SK-N-SH (cell line): ENCODE results near the gene LPO. TPM values are rescaled to one million over a fixed set of nuclear protein-coding genes. Genes with fewer than 3 reads are reported as not detected.

Experiments
- CTCF ChIA-PET: fragments of 300-600, 350-600 bp; formaldehyde crosslinking; extraction: SDS; loops from one replicate; lab custom pipeline; 2021; lab: Yijun Ruan, JAX
- POLR2A ChIA-PET: fragments of 350-600 bp; sonication (Branson Sonifier 250); formaldehyde crosslinking; extraction: SDS; loops from one replicate; lab custom pipeline; 2020; ENCODE audit warnings: antibody characterized with exemption, inconsistent platforms; lab: Yijun Ruan, JAX
- DNase-seq: peaks from one replicate; pipeline ENCODE4 v3.0.0; 2012
- H2AFZ ChIP-seq: fragments of 200-600 bp; sonication (generic); 2 replicates; pipeline ENCODE4 v1.8.1; 2016; ENCODE audit warnings: antibody characterized with exemption, mild to moderate bottlenecking, low read depth
- H3F3A ChIP-seq: fragments of 200-600 bp; sonication (generic); replicated peaks from 2 replicates; pipeline ENCODE3; 2016; ENCODE audit warnings: antibody characterized with exemption, mild to moderate bottlenecking; ENCODE audit not compliant: insufficient read depth
- H3K27ac ChIP-seq, 2 experiments: fragments of 200-500 bp in 1 of 2; fragments of 200-600 bp in 1 of 2; sonication (Bioruptor generic) in 1 of 2; sonication (generic), shearing (Covaris generic) in 1 of 2; 2 replicates each; pipeline versions ENCODE4 v1.5.1 to v1.6.1; 2014 to 2016; ENCODE audit warnings: low read depth in 2 of 2, inconsistent platforms in 1 of 2, low read length in 1 of 2, mild to moderate bottlenecking in 1 of 2, mixed read lengths in 1 of 2
- H3K27me3 ChIP-seq: fragments of 200-600 bp; sonication (generic), shearing (Covaris generic); 2 replicates; pipeline ENCODE4 v1.6.1; 2016; ENCODE audit warnings: mixed run types; ENCODE audit not compliant: insufficient read depth
- H3K36me3 ChIP-seq, 2 experiments: fragments of 200-500 bp in 1 of 2; fragments of 200-600 bp in 1 of 2; sonication (Bioruptor generic) in 1 of 2; sonication (generic) in 1 of 2; replicated peaks in 1 of 2; 2 replicates each; pipeline versions ENCODE3 to v1.5.1; 2014 to 2016; ENCODE audit warnings: low read length in 1 of 2, mild to moderate bottlenecking in 1 of 2; ENCODE audit not compliant: insufficient read depth in 2 of 2, control insufficient read depth in 1 of 2
- H3K4me1 ChIP-seq, 2 experiments: fragments of 200-500 bp in 1 of 2; fragments of 200-600 bp in 1 of 2; sonication (Bioruptor generic) in 1 of 2; sonication (generic), shearing (Covaris generic) in 1 of 2; 2 replicates each; pipeline versions ENCODE4 v1.5.1 to v1.6.1; 2014 to 2016; ENCODE audit warnings: low read depth in 1 of 2, low read length in 1 of 2, mixed run types in 1 of 2; ENCODE audit not compliant: insufficient read depth in 2 of 2, control insufficient read depth in 1 of 2
- H3K4me2 ChIP-seq: fragments of 200-600 bp; sonication (generic), shearing (Covaris generic); 2 replicates; pipeline ENCODE4 v1.6.1; 2017; ENCODE audit warnings: mixed run types
- H3K4me3 ChIP-seq, 2 experiments: fragments of 200-500 bp in 1 of 2; fragments of 200-600 bp in 1 of 2; sonication (Bioruptor generic) in 1 of 2; sonication (generic), shearing (Covaris generic) in 1 of 2; 2 replicates each; pipeline versions ENCODE4 v1.5.1 to v1.8.1; 2014 to 2016; ENCODE audit warnings: low read depth in 2 of 2, inconsistent platforms in 1 of 2, low read length in 1 of 2, mild to moderate bottlenecking in 1 of 2, mixed read lengths in 1 of 2, moderate library complexity in 1 of 2
- H3K79me2 ChIP-seq: fragments of 200-600 bp; sonication (generic); 2 replicates; pipeline ENCODE4 v1.8.1; 2017; ENCODE audit warnings: mild to moderate bottlenecking; ENCODE audit not compliant: insufficient read depth
- H3K9ac ChIP-seq: fragments of 200-600 bp; sonication (generic); 2 replicates; pipeline ENCODE4 v1.6.1; 2017; ENCODE audit warnings: mixed run types
- H3K9me2 ChIP-seq: fragments of 200-600 bp; sonication (generic); 2 replicates; pipeline ENCODE4 v1.6.1; 2017; ENCODE audit warnings: mixed run types
- H3K9me3 ChIP-seq: fragments of 200-600 bp; sonication (generic); 2 replicates; pipeline ENCODE4 v1.6.1; 2017; ENCODE audit warnings: mixed run types, mild to moderate bottlenecking, moderate library complexity
- H4K20me1 ChIP-seq: fragments of 200-600 bp; sonication (generic); 2 replicates; pipeline ENCODE4 v1.6.1; 2017; ENCODE audit warnings: mild to moderate bottlenecking, mixed run types; ENCODE audit not compliant: insufficient read depth
- CHD2 ChIP-seq: fragments of 150-350 bp; IDR thresholded peaks from 2 replicates; pipeline ENCODE4 v1.6.1; 2018; ENCODE audit warnings: low read length; ENCODE audit not compliant: partially characterized antibody
- EP300 ChIP-seq, 2 experiments: IDR thresholded peaks; 2 replicates each; pipeline versions ENCODE4 v1.4.0 to v1.6.1; 2012; ENCODE audit warnings: borderline replicate concordance in 1 of 2, low read depth in 1 of 2, low read length in 1 of 2
- FOXJ3 ChIP-seq: sonication (generic); formaldehyde crosslinking; IDR thresholded peaks from 2 replicates; pipeline ENCODE4 v1.5.1; 2020; ENCODE audit warnings: mild to moderate bottlenecking, missing genetic modification reagents
- GABPA ChIP-seq: IDR thresholded peaks from 2 replicates; pipeline ENCODE4 v1.4.0; 2012; ENCODE audit warnings: low read depth, mild to moderate bottlenecking
- GATA2 ChIP-seq: sonication (generic); formaldehyde crosslinking; IDR thresholded peaks from 2 replicates; pipeline ENCODE4 v1.5.0; 2020; ENCODE audit warnings: mild to moderate bottlenecking, missing genetic modification reagents
- JUND ChIP-seq: IDR thresholded peaks from 2 replicates; pipeline ENCODE4 v1.4.0; 2012
- NRF1 ChIP-seq: IDR thresholded peaks from 2 replicates; pipeline ENCODE4 v1.6.1; 2012; ENCODE audit warnings: low read depth, mild to moderate bottlenecking, low read length
- RCOR1 ChIP-seq: fragments of 150-350 bp; IDR thresholded peaks from 2 replicates; pipeline ENCODE4 v1.6.1; 2017; ENCODE audit warnings: antibody characterized with exemption, low read length
- RFX5 ChIP-seq: IDR thresholded peaks from 2 replicates; pipeline ENCODE4 v1.6.1; 2012; ENCODE audit warnings: mild to moderate bottlenecking, improper control_type of control experiment, low read length
- SIN3A ChIP-seq: IDR thresholded peaks from 2 replicates; pipeline ENCODE4 v1.6.1; 2012; ENCODE audit warnings: low read depth, mild to moderate bottlenecking, low read length, moderate library complexity, borderline replicate concordance
- TAF1 ChIP-seq: IDR thresholded peaks from 2 replicates; pipeline ENCODE4 v1.6.1; 2012; ENCODE audit warnings: low read depth, mild to moderate bottlenecking, low read length, moderate library complexity, borderline replicate concordance
- TCF12 ChIP-seq: IDR thresholded peaks from 2 replicates; pipeline ENCODE4 v1.4.0; 2012
- TEAD4 ChIP-seq: IDR thresholded peaks from 2 replicates; pipeline ENCODE4 v1.4.0; 2012; ENCODE audit warnings: mild to moderate bottlenecking, borderline replicate concordance; ENCODE audit not compliant: insufficient read depth
- YY1 ChIP-seq: IDR thresholded peaks from 2 replicates; pipeline ENCODE4 v1.4.0; 2012; ENCODE audit warnings: low read depth, mild to moderate bottlenecking
- WGBS: methylation state at CpG from one replicate; pipeline ENCODE4 v1.1.6; 2017; ENCODE audit warnings: low lambda C conversion rate; 5-methylcytosine and 5-hydroxymethylcytosine counted together
- polyA plus RNA-seq, 3 experiments: library from polyadenylated mRNA; depleted of rRNA; stranded (reverse); fragments of >200 nt; gene quantifications; 2 replicates each; pipeline ENCODE4 v1.2.3, GENCODE V29; 2012
- TF ChIP-seq, protein P1 (sequence below): fragments of 200-600 bp; sonication (generic); IDR thresholded peaks from 2 replicates; pipeline ENCODE4 v1.6.1; 2017; ENCODE audit warnings: antibody characterized with exemption, mild to moderate bottlenecking, moderate library complexity
- TF ChIP-seq, protein P2 (sequence below): IDR thresholded peaks from 2 replicates; pipeline ENCODE4; 2012
- TF ChIP-seq, protein P3 (sequence below): IDR thresholded peaks from 2 replicates; pipeline ENCODE4 v1.4.0; 2012; ENCODE audit warnings: low read depth, borderline replicate concordance
- TF ChIP-seq, protein P4 (sequence below): fragments of 150-350 bp; IDR thresholded peaks from 2 replicates; pipeline ENCODE4 v1.6.1; 2017; ENCODE audit warnings: antibody characterized with exemption, low read length, low read depth, borderline replicate concordance
- TF ChIP-seq, protein P5 (sequence below): fragments of 150-350 bp; IDR thresholded peaks from 2 replicates; pipeline ENCODE4 v1.6.1; 2016; ENCODE audit warnings: mild to moderate bottlenecking, low read depth, low read length
- TF ChIP-seq, protein P6 (sequence below): IDR thresholded peaks from 2 replicates; pipeline ENCODE4 v1.4.0; 2012; ENCODE audit warnings: low read depth

The LPO gene
- polyA plus RNA-seq, 1 of the 3 experiments (the other 2 are of a cell fraction): not detected

DNA sequence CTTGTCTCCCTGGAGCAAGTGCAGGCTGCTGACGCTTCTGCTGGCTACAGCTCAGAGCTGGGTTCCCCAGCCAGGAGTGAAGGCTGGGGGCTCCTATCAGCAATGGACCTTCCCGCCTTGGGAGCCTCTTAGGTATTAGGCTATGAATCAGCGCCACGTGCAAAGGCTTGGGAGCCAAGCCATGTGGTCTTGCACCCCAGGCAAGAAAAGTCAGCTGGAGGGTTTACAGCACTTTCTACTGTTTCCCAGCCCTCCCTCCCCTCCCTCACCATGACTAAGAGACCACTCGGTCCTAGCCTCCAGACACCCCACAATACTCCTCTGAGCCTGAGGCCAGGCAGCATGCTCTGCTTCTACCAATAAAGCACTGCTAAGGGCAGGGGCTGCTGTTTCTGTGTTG, 33.6 kb upstream of the LPO start:
- DNase-seq: no peak
- Histone ChIP-seq H3K79me2 (no peaks in the 10 kb centered on the region), H3K9me2 (no peaks in the 10 kb centered on the region), H3K36me3 (peaks cover 8 to 32% of the 10 kb centered on the region in 2 experiments), H3K4me3 (no peak overlapping the region), H3K9ac (no peak overlapping the region), H3K9me3 (no peaks in the 10 kb centered on the region), H3F3A (no peaks in the 10 kb centered on the region), H3K27ac (no peak overlapping the region), H2AFZ (no peak overlapping the region), H4K20me1 (no peaks in the 10 kb centered on the region), H3K27me3 (no peaks in the 10 kb centered on the region), H3K4me2 (no peak overlapping the region), H3K4me1 (peaks cover 0 to 4% of the 10 kb centered on the region in 2 experiments; a peak in 1 of 4 replicates)
- 78% methylated on average over 5 of the region's 5 CpGs for WGBS
- CTCF ChIA-PET: interaction anchor here (1.0 to 1.8 kb wide), 3 partner anchors 11 to 19 kb away, joined by 3 to 5 read pairs (median 4); partner anchors contain the start of gene MKS1
- TF ChIP-seq TEAD4: no peak
- no peak for TF ChIP-seq TAF1
- TF ChIP-seq JUND: no peak
- TF ChIP-seq FOXJ3 (CRISPR knock-in tag): no peak
- TF ChIP-seq GATA2: no peak
- TF ChIP-seq EP300 (IDR thresholded peaks at IDR 0.05; ENCODE audit: borderline replicate concordance in 1 of 2, low read depth in 1 of 2, low read length in 1 of 2): no peak
- no peak for TF ChIP-seq YY1
- TF ChIP-seq, protein P1, sequence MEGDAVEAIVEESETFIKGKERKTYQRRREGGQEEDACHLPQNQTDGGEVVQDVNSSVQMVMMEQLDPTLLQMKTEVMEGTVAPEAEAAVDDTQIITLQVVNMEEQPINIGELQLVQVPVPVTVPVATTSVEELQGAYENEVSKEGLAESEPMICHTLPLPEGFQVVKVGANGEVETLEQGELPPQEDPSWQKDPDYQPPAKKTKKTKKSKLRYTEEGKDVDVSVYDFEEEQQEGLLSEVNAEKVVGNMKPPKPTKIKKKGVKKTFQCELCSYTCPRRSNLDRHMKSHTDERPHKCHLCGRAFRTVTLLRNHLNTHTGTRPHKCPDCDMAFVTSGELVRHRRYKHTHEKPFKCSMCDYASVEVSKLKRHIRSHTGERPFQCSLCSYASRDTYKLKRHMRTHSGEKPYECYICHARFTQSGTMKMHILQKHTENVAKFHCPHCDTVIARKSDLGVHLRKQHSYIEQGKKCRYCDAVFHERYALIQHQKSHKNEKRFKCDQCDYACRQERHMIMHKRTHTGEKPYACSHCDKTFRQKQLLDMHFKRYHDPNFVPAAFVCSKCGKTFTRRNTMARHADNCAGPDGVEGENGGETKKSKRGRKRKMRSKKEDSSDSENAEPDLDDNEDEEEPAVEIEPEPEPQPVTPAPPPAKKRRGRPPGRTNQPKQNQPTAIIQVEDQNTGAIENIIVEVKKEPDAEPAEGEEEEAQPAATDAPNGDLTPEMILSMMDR: no peak
- TF ChIP-seq RFX5: no peak
- TF ChIP-seq TCF12: no peak
- TF ChIP-seq, protein P2, sequence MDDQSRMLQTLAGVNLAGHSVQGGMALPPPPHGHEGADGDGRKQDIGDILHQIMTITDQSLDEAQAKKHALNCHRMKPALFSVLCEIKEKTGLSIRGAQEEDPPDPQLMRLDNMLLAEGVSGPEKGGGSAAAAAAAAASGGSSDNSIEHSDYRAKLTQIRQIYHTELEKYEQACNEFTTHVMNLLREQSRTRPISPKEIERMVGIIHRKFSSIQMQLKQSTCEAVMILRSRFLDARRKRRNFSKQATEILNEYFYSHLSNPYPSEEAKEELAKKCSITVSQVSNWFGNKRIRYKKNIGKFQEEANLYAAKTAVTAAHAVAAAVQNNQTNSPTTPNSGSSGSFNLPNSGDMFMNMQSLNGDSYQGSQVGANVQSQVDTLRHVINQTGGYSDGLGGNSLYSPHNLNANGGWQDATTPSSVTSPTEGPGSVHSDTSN: no peak
- TF ChIP-seq GABPA: no peak
- TF ChIP-seq CHD2: no peak
- no peak for TF ChIP-seq SIN3A
- TF ChIP-seq, protein P3, sequence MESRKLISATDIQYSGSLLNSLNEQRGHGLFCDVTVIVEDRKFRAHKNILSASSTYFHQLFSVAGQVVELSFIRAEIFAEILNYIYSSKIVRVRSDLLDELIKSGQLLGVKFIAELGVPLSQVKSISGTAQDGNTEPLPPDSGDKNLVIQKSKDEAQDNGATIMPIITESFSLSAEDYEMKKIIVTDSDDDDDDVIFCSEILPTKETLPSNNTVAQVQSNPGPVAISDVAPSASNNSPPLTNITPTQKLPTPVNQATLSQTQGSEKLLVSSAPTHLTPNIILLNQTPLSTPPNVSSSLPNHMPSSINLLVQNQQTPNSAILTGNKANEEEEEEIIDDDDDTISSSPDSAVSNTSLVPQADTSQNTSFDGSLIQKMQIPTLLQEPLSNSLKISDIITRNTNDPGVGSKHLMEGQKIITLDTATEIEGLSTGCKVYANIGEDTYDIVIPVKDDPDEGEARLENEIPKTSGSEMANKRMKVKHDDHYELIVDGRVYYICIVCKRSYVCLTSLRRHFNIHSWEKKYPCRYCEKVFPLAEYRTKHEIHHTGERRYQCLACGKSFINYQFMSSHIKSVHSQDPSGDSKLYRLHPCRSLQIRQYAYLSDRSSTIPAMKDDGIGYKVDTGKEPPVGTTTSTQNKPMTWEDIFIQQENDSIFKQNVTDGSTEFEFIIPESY: no peak
- no peak for TF ChIP-seq NRF1
- TF ChIP-seq, protein P4, sequence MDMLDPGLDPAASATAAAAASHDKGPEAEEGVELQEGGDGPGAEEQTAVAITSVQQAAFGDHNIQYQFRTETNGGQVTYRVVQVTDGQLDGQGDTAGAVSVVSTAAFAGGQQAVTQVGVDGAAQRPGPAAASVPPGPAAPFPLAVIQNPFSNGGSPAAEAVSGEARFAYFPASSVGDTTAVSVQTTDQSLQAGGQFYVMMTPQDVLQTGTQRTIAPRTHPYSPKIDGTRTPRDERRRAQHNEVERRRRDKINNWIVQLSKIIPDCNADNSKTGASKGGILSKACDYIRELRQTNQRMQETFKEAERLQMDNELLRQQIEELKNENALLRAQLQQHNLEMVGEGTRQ: no peak
- TF ChIP-seq, protein P5, sequence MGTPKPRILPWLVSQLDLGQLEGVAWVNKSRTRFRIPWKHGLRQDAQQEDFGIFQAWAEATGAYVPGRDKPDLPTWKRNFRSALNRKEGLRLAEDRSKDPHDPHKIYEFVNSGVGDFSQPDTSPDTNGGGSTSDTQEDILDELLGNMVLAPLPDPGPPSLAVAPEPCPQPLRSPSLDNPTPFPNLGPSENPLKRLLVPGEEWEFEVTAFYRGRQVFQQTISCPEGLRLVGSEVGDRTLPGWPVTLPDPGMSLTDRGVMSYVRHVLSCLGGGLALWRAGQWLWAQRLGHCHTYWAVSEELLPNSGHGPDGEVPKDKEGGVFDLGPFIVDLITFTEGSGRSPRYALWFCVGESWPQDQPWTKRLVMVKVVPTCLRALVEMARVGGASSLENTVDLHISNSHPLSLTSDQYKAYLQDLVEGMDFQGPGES: no peak
- TF ChIP-seq, protein P6, sequence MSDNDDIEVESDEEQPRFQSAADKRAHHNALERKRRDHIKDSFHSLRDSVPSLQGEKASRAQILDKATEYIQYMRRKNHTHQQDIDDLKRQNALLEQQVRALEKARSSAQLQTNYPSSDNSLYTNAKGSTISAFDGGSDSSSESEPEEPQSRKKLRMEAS: no peak
- TF ChIP-seq RCOR1: no peak
- POLR2A ChIA-PET: no interaction called here
